ENCODE measurements around the gene AFG1L. TPM values are rescaled to one million over a fixed set of nuclear protein-coding genes. Genes with fewer than 3 reads are reported as not detected.

The AFG1L gene
- total and polyA plus RNA-seq, 12 donors = 2.5 to 13.5 (median 6.6) TPM

DNA sequence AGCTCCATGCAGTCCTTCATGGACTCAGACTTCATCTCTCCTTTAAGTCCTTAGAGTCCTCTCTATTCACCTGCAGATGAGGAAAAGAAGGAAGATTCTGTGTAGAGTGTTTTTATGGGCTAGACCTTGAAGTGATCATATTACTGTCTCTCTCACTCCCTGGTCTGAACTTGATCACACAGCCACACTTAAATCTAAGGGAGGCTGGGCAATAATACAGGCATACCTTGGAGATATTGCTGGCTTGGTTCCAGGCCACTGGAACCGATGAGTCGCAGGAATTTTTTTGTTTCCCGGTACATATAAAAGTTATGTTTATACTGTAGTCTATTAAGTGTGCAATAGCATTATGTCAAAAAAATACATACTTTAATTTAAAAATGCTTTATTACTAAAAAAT lies 206.7 kb downstream of the AFG1L start:
- 54 to 65% (median 55%) methylated on average over 3 of the region's 3 CpGs for WGBS, 4 donors
- no peak for DNase-seq
- intact Hi-C loops (cut with DNase I) = no loop called here
- H3K27me3 ChIP-seq = no peaks in the 10 kb centered on the region
- H3K4me3 ChIP-seq = no peak overlapping the region
- H3K36me3 ChIP-seq (replicated peaks in 1 of 2) = no peaks in the 10 kb centered on the region
- no peak overlapping the region for H3K27ac ChIP-seq
- TF ChIP-seq, protein P1, sequence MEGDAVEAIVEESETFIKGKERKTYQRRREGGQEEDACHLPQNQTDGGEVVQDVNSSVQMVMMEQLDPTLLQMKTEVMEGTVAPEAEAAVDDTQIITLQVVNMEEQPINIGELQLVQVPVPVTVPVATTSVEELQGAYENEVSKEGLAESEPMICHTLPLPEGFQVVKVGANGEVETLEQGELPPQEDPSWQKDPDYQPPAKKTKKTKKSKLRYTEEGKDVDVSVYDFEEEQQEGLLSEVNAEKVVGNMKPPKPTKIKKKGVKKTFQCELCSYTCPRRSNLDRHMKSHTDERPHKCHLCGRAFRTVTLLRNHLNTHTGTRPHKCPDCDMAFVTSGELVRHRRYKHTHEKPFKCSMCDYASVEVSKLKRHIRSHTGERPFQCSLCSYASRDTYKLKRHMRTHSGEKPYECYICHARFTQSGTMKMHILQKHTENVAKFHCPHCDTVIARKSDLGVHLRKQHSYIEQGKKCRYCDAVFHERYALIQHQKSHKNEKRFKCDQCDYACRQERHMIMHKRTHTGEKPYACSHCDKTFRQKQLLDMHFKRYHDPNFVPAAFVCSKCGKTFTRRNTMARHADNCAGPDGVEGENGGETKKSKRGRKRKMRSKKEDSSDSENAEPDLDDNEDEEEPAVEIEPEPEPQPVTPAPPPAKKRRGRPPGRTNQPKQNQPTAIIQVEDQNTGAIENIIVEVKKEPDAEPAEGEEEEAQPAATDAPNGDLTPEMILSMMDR (IDR thresholded peaks at IDR 0.05) = no peak
- TF ChIP-seq POLR2A (IDR thresholded peaks at IDR 0.05) = no peak
- H3K4me1 ChIP-seq (replicated peaks in 1 of 2) = no peaks in the 10 kb centered on the region
- no peaks in the 10 kb centered on the region for H3K9me3 ChIP-seq (replicated peaks in 1 of 3)

DNA sequence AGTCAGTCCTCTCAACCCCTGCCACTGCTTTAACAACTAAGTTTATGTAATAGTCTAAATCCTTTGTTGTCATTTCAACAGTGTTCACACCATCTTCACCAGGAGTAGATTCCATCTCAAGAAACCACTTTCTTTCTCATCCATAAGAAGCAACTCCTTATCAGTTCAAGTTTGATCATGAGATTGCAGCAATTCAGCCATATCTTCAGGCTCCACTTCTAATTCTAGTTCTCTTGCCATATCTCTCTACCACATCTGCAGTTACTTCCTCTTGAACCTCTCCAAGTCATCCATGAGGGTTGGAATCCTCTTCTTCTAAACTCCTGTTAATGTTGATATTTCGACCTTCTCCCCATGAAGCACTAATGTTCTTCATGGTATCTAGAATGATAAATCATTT lies 208.0 kb downstream of the AFG1L start:
- no peaks in the 10 kb centered on the region for H3K4me1 ChIP-seq (replicated peaks in 1 of 2)
- no peaks in the 10 kb centered on the region for H3K9me3 ChIP-seq (replicated peaks in 1 of 3)
- H3K27ac ChIP-seq = no peak overlapping the region
- no peak overlapping the region for H3K4me3 ChIP-seq
- TF ChIP-seq, protein P1 (IDR thresholded peaks at IDR 0.05) = no peak
- TF ChIP-seq POLR2A (IDR thresholded peaks at IDR 0.05) = no peak
- WGBS, 4 donors = 70 to 89% (median 79%) methylated on average over 1 of the region's 1 CpG
- no peaks in the 10 kb centered on the region for H3K27me3 ChIP-seq
- intact Hi-C loops (cut with DNase I) = no loop called here
- no peak for DNase-seq
- H3K36me3 ChIP-seq (replicated peaks in 1 of 2) = no peaks in the 10 kb centered on the region

DNA sequence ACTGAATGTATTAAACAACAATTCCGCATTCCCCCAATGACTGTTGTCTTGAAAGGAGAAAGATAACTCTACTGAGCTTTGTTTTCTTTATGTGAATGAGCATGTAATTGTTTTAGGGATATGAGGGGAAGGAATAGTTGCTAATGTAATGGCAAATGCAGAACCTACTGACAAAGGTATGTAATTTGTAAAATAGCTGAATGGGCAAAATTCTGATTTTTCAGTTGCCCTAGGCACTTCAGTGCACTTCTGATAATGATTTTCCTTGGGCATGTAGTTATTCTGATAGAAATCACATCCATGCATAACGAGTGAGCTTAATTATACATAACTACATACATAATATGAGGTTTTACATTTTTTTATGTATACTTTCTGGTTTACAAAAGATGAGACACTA lies 212.5 kb downstream of the AFG1L start:
- Histone ChIP-seq H3K9me3 (replicated peaks in 1 of 3) (no peaks in the 10 kb centered on the region), H3K27ac (no peak overlapping the region), H3K4me3 (no peak overlapping the region), H3K27me3 (no peaks in the 10 kb centered on the region), H3K4me1 (replicated peaks in 1 of 2) (no peaks in the 10 kb centered on the region), H3K36me3 (replicated peaks in 1 of 2) (no peaks in the 10 kb centered on the region)
- intact Hi-C loops (cut with DNase I) = no loop called here
- TF ChIP-seq POLR2A (IDR thresholded peaks at IDR 0.05) = no peak
- TF ChIP-seq, protein P1 (IDR thresholded peaks at IDR 0.05) = no peak
- 86 to 94% (median 91%) methylated on average over 2 of the region's 2 CpGs for WGBS, 4 donors
- DNase-seq = no peak

DNA sequence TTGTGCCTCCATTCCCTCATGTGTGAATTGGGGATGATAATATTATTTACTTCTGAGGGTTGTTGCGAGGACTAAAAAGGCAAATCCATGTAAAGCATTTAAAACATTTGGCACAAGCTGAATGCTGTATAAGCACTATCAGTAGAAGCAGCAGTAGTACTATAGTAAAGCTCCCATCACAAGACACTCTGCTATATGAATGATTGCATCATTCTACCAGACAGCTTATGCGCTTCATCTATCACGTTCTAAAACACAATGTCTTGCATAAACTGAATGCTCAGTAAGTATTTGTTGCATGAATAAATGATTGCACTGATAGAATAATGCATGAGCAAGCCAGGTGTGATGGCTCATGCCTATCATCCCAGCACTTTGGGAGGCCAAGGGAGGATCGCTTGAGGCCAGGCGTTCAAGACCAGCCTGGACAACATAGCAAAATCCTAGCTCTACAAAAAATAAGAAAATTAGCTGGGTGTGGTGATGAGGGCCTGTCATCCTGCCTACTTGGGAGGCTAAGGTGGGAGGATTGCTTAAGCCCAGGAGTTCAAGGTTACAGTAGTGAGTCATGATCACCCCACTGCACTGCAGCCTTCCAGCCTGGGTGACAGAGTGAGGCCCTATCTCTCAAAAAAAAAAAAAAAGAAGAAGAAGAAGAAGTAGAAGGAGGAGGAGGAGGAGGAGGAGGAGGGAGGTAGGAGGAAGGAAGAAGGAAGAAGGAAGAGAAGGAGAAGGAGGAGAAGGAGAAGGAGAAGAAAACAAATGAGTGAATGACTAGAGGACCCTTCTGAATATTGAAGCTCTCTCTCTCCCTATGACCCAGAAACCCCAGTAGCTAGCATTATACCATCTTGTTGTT lies 215.8 kb downstream of the AFG1L start:
- no peaks in the 10 kb centered on the region for H3K4me1 ChIP-seq (replicated peaks in 1 of 2)
- intact Hi-C loops (cut with DNase I) = no loop called here
- no peak for TF ChIP-seq POLR2A (IDR thresholded peaks at IDR 0.05)
- TF ChIP-seq, protein P1 (IDR thresholded peaks at IDR 0.05) = no peak
- DNase-seq = no peak
- H3K4me3 ChIP-seq = no peak overlapping the region
- no peak overlapping the region for H3K27ac ChIP-seq
- no peaks in the 10 kb centered on the region for H3K27me3 ChIP-seq
- H3K9me3 ChIP-seq (replicated peaks in 1 of 3) = no peaks in the 10 kb centered on the region
- 83 to 89% (median 87%) methylated on average over 5 of the region's 5 CpGs for WGBS, 4 donors
- no peaks in the 10 kb centered on the region for H3K36me3 ChIP-seq (replicated peaks in 1 of 2)

Measured in adrenal gland (tissue), 12 donors.